Epidermal melanocyte (primary cell): Measurements from ENCODE around the gene ITSN2.

ENCODE experiments used
- DNase-seq: peaks from one replicate; pipeline ENCODE4 v3.0.0; 2011; ENCODE audit warnings: low spot score; ENCODE audit not compliant: insufficient read length

Gene ITSN2

DNA sequence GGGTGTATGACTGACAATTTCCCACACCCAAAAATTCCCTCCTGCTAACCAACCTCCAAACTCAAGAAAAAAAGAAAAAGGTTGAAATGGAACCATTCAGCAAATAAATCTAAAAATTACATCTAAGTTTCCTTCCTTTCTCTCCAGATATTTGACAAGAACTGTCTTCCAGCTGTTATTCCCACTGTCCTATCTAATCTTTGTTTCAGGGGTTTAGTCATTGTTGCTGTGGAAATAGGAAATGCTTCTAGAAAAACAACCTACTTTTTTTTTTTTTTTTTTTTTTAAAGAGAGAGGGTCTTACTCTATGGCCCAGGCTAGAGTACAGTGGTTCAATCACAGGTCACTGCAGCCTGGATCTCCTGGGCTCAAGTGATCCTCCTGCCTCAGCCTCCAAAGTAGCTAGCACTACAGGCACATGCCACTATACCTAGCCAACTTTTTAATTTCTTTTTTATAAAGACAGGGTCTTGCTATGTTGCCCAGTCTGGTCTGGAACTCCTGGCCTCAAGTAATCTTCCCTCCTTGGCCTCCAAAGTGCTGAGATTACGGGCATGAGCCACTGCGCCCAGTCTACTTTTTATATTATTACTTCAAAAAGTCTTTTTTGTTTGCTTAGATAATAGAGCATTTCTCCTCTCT is 88.1 kb downstream of the ITSN2 start:
- no peak for DNase-seq

DNA sequence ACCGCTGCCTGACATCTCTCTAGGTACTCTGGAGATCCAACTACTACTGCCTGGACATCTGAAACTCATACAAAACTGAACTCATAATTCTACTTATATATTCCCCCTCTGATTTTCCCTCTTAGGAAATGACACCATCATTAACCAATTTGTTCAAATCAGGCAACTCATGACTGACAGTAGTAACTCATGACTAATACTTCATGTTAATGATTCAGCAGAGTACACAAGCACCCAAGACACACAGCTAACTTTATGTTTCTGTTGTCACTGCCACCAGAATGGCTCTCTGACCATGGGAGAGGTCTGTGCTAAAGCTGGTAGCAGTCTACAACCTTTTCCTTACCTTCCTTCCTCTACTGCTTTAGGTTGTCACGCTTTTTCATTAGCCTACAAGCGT is 91.1 kb downstream of the ITSN2 start:
- DNase-seq, result no peak

DNA sequence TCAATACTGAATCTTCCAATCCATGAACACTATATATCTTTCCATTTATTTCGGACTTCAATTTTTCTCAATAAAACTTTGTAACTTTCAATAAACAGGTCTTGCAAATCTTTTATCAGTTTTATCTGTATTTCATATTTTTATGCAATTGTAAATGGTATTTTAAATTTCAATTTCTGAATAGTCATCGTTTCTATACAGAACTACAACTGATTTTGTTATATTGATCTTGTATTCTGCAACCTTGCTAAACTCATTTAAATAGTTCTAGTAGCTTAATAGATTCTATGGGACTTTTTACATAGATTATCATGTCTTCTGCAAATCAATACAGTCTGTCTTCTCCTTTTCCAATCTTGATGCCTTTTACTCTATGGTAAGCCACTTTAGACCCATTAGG is 95.1 kb downstream of the ITSN2 start:
- no peak for DNase-seq

DNA sequence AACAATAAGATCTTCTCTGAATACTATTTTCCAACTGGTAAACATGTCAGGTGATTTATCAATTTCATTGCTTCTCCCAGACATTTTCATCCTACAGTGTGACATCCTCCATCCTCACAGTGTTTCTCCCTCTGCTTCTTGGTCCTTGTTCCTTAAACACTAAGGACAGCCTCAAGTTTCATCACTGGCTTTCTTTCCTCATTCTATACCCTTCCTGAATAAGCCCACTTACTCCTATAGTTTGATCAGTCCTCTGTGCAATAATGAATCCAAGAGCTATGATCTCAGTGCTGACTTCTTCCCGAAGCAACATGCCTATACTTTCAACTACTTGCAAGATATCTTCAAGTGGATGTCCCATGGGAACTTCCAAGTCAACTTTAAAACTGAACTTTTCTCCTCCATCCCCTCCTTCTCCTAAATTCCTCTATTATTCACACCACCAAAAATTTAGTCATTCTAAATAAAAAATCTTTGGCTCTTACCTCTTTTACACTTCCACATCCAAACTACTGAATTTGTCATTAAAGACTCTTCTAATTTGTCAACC is 97.8 kb downstream of the ITSN2 start:
- DNase-seq, result no peak

DNA sequence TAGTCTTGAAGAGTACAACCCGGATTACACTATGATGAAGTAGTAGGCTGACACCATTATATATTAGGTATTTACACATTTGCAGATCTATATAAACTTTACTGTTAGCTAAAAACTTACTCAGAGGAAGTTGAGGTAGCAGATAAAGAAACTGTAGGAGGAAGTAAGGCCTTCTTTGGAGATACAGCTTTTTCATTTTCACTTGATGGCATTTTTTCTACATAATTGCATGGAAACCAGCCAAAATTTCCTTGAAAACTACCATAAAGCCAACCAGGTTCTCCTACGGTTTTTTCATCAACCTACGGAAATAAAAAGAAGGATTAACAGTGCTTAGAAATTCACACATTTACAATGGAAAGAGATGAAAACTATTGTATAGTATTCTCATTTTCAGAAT is 98.9 kb downstream of the ITSN2 start:
- DNase-seq, result no peak

DNA sequence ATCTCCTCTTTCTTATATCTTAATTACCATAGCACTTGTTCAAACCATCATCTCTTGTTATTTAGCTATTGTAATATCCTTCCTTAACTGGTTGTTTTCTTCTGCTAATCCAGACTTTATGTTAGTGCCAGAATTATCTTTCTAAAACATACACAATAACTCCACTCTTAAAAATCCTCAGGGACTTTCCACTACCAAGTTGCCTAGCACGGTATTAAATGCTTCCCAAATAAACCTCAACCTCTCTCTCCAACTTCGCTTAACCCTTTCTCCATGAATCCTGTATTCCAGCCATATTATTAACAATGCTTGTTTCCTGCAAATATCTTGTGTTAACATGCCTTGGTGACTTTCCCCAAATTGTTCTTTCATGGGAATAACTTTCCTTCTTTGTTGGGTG is 101.0 kb downstream of the ITSN2 start:
- no peak for DNase-seq

DNA sequence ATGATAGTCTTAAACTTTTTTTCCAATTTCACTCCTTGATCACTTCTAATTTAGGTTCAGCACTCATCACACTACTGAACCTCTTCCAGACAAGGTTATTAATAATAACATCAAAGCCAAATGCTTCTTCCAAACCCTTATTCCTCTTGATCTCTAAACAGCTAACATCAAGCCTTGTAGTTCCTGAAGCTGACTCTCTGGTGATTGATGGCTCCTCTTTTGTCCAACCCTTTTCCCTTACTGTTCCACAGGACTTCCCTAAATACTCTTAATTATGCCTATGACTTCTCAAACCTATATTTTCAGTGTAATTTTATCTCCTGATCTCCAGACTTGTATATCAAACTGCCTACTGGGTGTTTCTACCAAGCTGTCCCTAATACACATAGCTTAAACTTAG is 101.6 kb downstream of the ITSN2 start:
- no peak for DNase-seq

DNA sequence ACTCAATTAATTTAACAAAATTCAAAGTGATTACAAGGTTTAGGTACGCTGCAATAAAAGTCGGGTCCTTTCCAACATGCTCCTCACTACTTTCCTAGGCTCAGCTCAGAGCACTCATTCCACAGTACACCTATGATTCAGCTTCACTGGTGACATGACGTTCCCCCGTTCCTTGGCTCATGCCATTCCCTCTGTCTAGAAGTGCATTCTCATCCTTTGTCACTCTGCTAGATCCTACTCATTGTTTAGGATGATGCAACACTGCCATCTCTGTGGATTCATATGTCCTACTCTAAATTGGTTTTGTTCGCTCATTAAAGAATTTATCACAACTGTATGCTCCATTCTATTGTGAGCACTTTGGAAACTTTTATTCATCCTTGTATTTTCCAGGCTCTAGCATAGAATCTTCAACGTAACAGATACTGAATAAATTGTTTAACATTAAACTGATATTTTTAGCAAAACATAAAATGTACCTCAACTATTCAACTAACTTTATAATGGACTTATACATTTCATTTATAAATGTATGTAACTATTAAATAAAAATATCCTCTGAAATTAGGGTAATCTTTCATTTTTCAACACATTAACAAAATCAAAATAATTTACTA is 106.9 kb downstream of the ITSN2 start:
- DNase-seq, result no peak

DNA sequence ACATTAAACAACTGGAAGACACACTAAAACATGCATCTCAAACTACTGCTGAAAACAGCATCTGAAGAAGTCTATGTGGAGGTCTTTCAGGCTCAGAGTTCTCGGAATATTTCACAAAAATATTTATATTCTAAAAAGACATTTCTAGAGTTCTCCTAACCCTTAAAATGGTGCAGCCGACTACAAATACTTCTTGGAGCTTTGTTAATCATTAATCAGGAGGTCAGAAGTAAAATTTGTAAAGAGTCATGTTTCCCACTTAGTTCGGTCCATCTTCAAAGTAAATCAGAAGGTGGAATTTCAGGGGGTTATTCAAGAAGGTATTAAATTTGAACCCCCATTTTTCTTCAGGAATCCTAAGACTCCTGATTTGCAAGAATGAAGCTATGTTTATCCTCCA is 112.7 kb downstream of the ITSN2 start:
- no peak for DNase-seq

DNA sequence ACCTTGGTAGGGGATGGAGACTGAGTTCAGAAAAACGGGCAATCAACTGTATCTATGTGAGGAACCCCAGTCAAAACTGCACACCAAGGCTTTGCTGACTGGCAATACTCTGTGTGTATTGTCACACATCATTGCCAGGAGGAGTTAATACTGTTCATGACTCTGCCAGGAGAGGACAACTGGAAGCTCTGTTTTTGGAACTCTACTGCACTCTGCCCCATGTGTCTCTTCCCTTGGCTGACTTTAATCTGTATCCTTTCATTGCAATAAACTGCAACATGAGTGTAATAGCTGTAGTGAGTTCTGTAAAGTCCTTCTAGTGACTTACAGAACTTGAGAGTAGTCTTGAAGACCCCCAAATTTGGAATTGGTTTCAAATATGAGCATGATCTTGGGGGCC is 113.2 kb downstream of the ITSN2 start:
- no peak for DNase-seq

DNA sequence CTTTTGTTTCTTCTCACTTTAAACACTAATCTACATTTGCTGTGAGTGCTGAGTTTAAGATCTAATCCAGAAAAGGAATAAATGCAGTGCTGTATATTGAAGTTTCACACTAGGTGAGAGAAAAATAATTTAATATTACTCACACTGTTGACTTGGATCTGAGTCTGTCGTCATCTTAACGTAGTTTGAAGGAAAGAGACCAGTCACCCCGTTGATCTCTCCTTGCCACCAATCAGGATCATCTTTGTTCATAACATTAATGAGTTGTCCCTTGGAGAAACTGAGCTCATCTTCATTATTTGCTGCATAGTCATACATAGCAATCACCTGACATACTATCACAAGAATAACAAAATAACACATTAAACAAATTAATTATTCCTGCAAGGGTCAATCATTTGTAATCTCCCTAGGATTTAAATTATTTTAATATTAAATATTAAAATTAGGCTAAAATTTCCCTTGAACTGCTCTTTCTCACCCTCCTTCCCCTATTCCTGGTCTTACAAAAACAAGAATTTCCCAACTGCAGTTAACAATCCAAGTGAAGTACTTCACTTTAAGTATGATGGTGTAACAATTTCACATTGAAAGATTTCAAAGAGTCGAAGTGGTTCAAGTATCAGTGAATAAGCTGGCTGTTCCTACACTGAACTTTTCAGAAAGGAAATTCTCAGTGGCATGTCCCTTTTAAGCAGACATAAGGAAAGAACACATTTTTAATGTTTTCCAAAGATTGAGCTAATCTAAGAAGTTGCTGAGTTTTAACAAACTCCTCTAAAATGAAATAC is 114.2 kb downstream of the ITSN2 start:
- no peak for DNase-seq

DNA sequence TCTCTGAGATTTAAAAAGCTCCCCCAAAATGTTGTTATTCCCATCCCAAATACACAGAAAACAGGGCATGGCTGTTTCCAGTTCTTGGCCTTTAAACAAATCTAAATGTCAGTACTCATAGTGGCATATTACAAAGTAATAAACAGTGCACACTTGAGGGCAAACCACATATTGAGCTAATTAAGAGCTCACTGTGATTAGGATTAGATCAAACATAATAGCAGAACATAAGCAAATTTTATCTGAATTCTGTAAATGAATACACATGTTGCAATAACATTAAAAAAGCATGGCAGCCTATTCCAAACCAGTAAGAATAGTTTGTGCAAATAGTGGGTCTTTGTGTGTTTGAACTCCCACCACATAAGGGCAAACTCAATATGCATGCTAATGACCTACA is 118.8 kb downstream of the ITSN2 start:
- no peak for DNase-seq

DNA sequence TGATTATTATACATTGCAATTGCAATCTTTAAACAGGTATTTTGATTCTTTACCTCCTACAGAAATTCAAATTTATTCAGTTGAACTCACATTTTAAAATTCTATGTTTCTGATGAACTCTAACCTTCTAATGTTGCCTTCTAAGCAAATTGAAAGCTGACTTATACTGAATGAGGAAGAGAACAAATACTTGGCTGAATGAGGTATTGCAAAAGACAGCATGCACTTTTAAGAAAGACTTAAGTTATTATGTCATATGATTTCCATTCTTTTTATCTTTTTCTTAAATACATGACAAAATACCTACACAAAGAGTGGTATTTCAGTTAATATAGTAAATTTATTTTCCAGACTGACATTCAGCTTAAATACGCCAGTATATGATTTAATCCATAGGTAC is 120.8 kb downstream of the ITSN2 start:
- DNase-seq, result no peak

DNA sequence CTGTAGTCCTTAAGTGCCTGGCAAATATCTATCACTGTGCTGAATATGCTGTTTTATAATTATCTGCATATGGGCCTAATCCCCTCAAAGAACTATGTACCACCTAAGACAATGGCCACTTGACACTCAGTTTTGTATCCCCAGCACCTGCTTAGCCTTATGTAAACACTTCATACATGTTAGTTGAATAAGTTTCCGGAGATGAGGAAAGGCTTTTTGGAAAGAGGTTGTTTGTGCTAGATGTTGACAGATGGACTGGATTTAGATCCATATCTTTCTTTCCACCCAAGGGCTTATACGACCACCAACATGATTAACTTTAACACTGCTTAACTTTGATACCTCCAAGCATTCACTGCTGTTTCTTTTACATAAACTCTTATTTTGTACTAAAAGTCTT is 122.2 kb downstream of the ITSN2 start:
- no peak for DNase-seq

DNA sequence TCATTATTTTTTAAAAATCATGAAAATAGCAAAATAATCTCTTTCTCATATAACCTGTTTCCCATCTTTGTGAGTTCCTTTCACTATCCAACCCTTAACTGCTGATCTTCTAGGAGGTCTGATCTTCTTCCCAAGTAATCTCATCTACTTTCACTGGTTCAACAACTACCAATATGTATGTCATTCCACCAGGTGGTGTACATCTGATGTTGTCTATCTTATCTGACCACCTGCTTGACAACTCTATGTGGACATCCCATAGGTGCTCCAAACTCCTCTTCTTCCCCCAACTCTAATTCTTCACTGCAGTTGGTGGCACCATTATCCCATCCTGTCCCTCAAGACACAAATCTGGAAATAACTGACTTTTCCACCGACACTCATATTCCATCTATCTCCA is 123.0 kb downstream of the ITSN2 start:
- DNase-seq, result no peak

DNA sequence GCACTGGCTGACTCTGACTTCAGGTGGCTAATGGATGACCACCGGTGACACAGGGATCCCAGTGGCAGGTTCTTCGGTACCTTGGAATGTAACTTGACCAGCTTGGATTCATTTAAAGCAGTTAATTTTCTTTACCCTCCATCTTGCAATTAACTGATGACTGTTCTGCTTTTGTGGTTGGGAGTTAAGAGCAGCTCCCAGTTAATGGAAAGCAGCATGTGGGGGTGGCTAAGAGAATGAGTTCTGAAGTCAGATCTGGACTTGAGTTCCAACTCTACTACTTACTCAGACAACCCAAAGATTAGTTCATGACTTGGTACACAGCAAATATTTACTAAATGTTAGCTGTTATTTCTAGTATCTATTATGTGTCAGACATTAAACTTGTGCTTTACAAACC is 127.0 kb downstream of the ITSN2 start:
- no peak for DNase-seq

DNA sequence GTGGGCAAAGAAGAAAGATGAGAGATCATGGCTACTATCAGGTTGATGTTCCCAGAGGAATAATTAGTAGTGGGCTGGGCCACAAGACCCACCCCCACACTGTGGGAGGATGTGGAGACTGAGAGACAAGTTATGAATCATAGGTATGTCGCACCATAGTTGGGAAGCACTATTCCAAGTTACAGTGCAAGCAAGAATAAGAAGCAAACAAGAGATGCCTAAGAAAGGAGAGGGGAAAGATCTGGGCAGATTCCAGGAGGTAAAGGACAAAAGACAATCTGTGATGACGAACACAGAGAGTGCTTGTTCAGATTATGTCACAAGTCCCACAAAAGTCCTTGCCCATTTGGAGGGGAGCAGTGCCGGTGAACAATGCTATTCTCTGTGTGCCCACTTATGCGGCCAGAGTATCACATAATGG is 128.9 kb downstream of the ITSN2 start:
- peak; percentile 45 for DNase-seq

DNA sequence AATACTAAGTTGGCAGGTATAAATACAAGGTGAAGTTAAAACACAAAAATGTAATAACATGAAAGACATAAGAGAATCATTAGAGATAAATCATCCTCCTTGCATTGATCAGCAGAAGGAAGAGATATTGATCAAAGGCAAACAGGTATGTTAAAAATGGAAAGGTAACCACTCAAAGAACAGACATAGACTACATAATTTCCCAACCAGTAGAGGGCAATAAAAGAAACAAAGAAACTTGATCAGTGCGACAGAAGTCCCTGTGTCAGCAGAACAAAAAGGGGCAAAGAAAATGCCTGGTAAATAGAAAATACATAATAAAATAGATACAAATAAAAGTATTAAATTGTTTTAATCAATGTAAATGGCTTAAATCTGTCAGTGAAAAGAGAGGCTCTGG is 131.9 kb downstream of the ITSN2 start:
- DNase-seq, result no peak

DNA sequence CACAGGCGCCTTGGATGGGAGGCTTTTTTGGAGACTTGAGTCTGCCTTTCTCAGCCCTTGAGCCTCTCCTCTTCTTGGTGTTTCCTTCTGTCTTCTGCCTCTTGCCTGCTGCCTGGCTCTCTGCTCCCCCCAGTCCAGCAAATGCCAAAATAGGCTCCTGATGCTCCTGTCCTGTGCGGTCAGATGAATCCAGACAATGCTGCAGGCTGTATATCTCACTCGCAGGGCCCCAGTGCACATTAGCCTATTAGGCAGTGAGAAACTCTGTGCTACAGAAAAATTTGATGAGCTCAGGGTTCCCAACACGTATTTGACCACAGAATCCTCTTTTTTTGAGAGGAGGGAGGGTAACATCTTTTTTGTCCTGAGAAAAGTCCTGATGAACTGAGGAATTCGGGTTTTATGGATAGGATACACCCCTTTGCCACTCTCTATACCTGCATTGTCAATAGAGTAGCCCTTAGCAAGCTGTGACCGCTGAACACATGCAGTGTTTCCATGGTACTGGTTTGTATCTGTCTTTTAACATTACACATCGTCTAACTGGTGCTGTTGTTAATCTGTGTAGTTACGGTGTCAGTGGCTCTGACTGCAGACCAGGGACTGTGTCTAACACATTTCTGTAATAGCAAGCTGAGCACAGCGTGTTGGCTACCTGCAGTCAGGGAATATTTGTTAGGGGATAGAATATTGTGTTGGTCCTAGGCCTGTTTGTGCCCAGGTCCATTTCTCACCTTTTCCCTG is 134.7 kb downstream of the ITSN2 start:
- no peak for DNase-seq

DNA sequence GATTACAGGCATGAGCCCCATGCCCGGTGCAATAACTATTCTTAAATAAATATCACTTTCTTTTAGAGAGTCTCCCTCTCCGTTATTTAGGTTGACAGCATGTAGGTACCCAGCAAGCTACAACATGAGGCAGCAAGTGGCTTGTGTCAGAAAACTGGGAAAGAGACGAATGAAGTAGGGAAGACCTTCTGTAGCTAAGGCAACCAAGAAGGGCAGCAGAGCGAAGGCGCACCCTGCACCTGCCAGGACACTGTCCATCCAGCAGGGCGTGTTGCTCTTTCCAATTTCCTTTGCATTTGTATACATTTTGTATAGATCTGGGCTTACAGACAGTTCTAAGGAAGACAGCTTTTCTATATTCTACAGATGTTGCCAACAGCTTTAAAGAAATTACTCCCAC is 137.4 kb downstream of the ITSN2 start:
- DNase-seq, result no peak

DNA sequence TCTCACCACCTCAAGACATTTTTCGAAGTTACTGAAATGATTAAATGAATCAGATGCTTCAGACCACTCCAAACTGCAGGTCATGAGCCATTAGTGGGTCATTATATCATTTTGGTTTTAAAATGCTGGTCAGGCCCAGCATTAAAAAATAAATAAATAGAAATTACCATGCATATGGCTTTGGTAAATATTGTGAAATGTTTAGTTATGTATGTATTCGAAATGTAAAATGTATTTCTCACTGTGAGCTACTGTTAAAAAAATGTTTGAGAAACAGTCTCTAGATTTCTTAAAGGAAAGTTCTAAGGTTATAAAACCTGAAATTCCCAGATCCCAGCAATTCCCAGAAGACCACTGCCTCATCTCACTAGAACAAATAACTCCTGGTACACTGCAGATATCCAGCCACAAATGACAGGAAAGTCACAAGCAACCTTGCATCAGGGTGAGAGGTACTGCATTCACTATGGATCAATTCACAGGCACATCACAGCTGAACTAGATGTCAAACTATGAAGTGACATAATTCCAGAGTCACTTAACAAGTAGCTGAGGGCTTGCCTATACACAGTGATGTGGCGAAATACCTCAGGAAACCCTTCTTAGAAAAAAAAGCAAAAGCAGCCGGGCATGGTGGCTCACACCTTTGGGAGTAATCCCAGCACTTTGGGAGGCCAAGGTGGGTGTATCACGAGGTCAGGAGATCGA is 138.8 kb downstream of the ITSN2 start:
- DNase-seq, result no peak
